Lung (tissue), 12 donors: ENCODE results near the gene HBEGF. TPM values are rescaled to one million over a fixed set of nuclear protein-coding genes. Genes with fewer than 3 reads are reported as not detected.
A peak's percentile ranks its signal among the peaks of the same experiment; 100 is the strongest.

Source experiments
- ATAC-seq: fragments of 200-7000 bp; cut with Tn5 transposase; one replicate; pipeline ENCODE4 v1.9.1; 2020; ENCODE audit warnings: moderate number of reproducible peaks; ENCODE audit not compliant: insufficient read depth, low FRiP score
- DNase-seq, 3 donors: peaks; one replicate each; pipeline ENCODE4 v3.0.0-alpha.2; 2013 to 2017
- H3K27ac ChIP-seq, 2 donors: one replicate each; pipeline ENCODE4 v1.5.1; 2013; ENCODE audit warnings: mild to moderate bottlenecking in 2 of 2, moderate library complexity in 2 of 2, control low read depth in 1 of 2, inconsistent platforms in 1 of 2, low read depth in 1 of 2, low read length in 1 of 2
- H3K27me3 ChIP-seq, 3 donors: one replicate each; pipeline ENCODE4 v1.5.1; 2013; ENCODE audit warnings: low read length in 2 of 3; ENCODE audit not compliant: control insufficient read depth in 3 of 3, insufficient read depth in 3 of 3
- H3K36me3 ChIP-seq, 4 donors: one replicate each; pipeline ENCODE4 v1.5.1; 2013; ENCODE audit warnings: low read length in 4 of 4, mild to moderate bottlenecking in 1 of 4, moderate library complexity in 1 of 4; ENCODE audit not compliant: control insufficient read depth in 4 of 4, insufficient read depth in 4 of 4
- H3K4me1 ChIP-seq, 5 donors: one replicate each; pipeline ENCODE4 v1.5.1; 2013; ENCODE audit warnings: low read length in 5 of 5, mild to moderate bottlenecking in 2 of 5, moderate library complexity in 1 of 5; ENCODE audit not compliant: control insufficient read depth in 5 of 5, insufficient read depth in 5 of 5
- H3K4me3 ChIP-seq: one replicate; pipeline ENCODE4 v1.5.1; 2013; ENCODE audit warnings: mild to moderate bottlenecking, control low read depth, moderate library complexity
- H3K9ac ChIP-seq, 2 donors: one replicate each; pipeline ENCODE4 v1.5.1; 2013; ENCODE audit warnings: low read length in 2 of 2, control low read depth in 1 of 2; ENCODE audit not compliant: insufficient read depth in 1 of 2
- H3K9me3 ChIP-seq, 4 donors: one replicate each; pipeline ENCODE4 v1.5.1; 2013; ENCODE audit warnings: low read length in 3 of 4, mild to moderate bottlenecking in 1 of 4, moderate library complexity in 1 of 4; ENCODE audit not compliant: control insufficient read depth in 4 of 4, insufficient read depth in 3 of 4
- CTCF ChIP-seq: IDR thresholded peaks from 2 replicates; pipeline ENCODE4 v1.5.1; 2012; ENCODE audit warnings: mild to moderate bottlenecking; ENCODE audit errors: control extremely low read depth, extremely low read depth
- WGBS, 2 donors: extraction: QIAGEN DNeasy Blood & Tissue Kit; methylation state at CpG; one replicate each; pipeline ENCODE4 v1.1.7; 2013; 5-methylcytosine and 5-hydroxymethylcytosine counted together
- polyA plus RNA-seq, 2 donors: library from polyadenylated mRNA; stranded (reverse); fragments of 200-250 nt; gene quantifications; one replicate each; pipeline ENCODE4 v1.2.1, GENCODE V29; 2013
- total RNA-seq, 2 donors: library from RNA; depleted of rRNA in 1 of 2; stranded (reverse); fragments of >200 nt in 1 of 2; gene quantifications; one replicate each; pipeline ENCODE4 v1.2.1, GENCODE V29; 2014 to 2021
- donor health status: control.
- donor health status: control.
- donor health status: Bipolar disorder and iron deficiency.
- donor health status: healthy.
- donor health status: DM: yes; HTN: yes; CAD: no.

Gene HBEGF
- total and polyA plus RNA-seq, 4 donors = 13.0 to 27.1 (median 18.4) TPM

GRCh38 chr5:140358738-140359310 is 12.4 kb upstream of the HBEGF start:
- peak in 2 of 3 donors; percentile 18 to 29 for DNase-seq
- 76 to 89% methylated on average over 4 of the region's 4 CpGs for WGBS, 2 donors
- Histone ChIP-seq H3K9ac (no peak overlapping the region), H3K27me3 (no peaks in the 10 kb centered on the region), H3K9me3 (no peaks in the 10 kb centered on the region), H3K27ac (no peak overlapping the region), H3K4me1 (peaks cover 0 to 6% (median 0%) of the 10 kb centered on the region in 5 donors), H3K36me3 (no peaks in the 10 kb centered on the region), H3K4me3 (no peak overlapping the region)
- ATAC-seq = no peak
- TF ChIP-seq CTCF = no peak

- Histone ChIP-seq H3K36me3 (no peaks in the 10 kb centered on the region), H3K4me1 (no peaks in the 10 kb centered on the region), H3K4me3 (no peak overlapping the region), H3K9ac (no peak overlapping the region), H3K9me3 (no peaks in the 10 kb centered on the region), H3K27me3 (no peaks in the 10 kb centered on the region), H3K27ac (no peak overlapping the region)
- DNase-seq (peak; percentile 82 to 86 (median 86)), ATAC-seq (peak; percentile 91)
- peak; percentile 91 for TF ChIP-seq CTCF
- 0 to 1% methylated on average over 18 of the region's 18 CpGs for WGBS, 2 donors
Measured at GRCh38 chr5:140357726-140358093, 11.3 kb upstream of the HBEGF start.

GRCh38 chr5:140356853-140357725 is 10.7 kb upstream of the HBEGF start:
- Histone ChIP-seq H3K27ac (no peak overlapping the region), H3K4me1 (no peaks in the 10 kb centered on the region), H3K4me3 (no peak overlapping the region), H3K9me3 (no peaks in the 10 kb centered on the region), H3K9ac (no peak overlapping the region), H3K36me3 (no peaks in the 10 kb centered on the region), H3K27me3 (no peaks in the 10 kb centered on the region)
- ATAC-seq (no peak), DNase-seq (no peak)
- WGBS, 2 donors = 33 to 47% methylated on average over 10 of the region's 10 CpGs
- TF ChIP-seq CTCF = no peak
